ENCODE data around the gene GSDME.

DNA sequence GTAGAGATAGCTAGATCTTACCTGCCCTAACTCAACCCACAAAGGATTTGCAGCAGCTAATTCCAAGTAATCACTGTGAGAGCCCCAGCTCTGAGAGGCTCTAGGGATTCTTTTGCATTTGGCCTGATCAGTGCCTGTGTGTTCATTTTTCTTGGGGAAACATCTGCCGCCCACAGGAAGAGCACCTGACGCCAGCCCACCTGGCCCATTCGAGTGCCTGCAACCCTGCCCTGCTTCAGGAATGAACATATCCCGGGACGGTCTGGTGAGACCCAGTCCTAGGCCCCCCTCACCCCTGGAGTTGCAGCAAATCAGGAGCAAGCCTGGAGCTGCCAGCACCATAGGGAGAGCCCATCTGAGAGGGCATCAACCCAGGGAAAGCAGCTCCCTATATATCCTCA is 38.8 kb downstream of the GSDME start:
- TF ChIP-seq POLR2A (IDR thresholded peaks at IDR 0.05) = no peak
- TF ChIP-seq, protein P1, sequence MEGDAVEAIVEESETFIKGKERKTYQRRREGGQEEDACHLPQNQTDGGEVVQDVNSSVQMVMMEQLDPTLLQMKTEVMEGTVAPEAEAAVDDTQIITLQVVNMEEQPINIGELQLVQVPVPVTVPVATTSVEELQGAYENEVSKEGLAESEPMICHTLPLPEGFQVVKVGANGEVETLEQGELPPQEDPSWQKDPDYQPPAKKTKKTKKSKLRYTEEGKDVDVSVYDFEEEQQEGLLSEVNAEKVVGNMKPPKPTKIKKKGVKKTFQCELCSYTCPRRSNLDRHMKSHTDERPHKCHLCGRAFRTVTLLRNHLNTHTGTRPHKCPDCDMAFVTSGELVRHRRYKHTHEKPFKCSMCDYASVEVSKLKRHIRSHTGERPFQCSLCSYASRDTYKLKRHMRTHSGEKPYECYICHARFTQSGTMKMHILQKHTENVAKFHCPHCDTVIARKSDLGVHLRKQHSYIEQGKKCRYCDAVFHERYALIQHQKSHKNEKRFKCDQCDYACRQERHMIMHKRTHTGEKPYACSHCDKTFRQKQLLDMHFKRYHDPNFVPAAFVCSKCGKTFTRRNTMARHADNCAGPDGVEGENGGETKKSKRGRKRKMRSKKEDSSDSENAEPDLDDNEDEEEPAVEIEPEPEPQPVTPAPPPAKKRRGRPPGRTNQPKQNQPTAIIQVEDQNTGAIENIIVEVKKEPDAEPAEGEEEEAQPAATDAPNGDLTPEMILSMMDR (IDR thresholded peaks at IDR 0.05) = no peak
